ENCODE results near the gene NTN1. TPM values are rescaled to one million over a fixed set of nuclear protein-coding genes. Genes with fewer than 3 reads are reported as not detected.
A peak's percentile ranks its signal among the peaks of the same experiment; 100 is the strongest.

Gene NTN1
- total RNA-seq, 2 donors from 2014 or later = 3.6 to 4.0 TPM

GRCh38 chr17:9001559-9001958, 19.8 kb upstream of the NTN1 start:
- ATAC-seq (peak; percentile 36), DNase-seq (no peak)
- no peaks in the 10 kb centered on the region for H3K36me3 ChIP-seq (replicated peaks in 1 of 2; ENCODE audit: insufficient read depth in 1 of 2, low read depth in 2 of 2)
- intact Hi-C loops (cut with DNase I) = no loop called here
- H3K4me3 ChIP-seq = no peak overlapping the region
- peak overlapping the region in 3 of 4 donors; percentile 18 to 58 (median 40) for H3K27ac ChIP-seq
- no peaks in the 10 kb centered on the region for H3K9me3 ChIP-seq
- peaks cover 0 to 12% of the 10 kb centered on the region in 2 donors for H3K27me3 ChIP-seq
- H3K4me1 ChIP-seq = peaks cover 15% of the 10 kb centered on the region
- 51 to 59% methylated on average over 3 of the region's 3 CpGs for WGBS, 2 donors
- TF ChIP-seq, protein P1, sequence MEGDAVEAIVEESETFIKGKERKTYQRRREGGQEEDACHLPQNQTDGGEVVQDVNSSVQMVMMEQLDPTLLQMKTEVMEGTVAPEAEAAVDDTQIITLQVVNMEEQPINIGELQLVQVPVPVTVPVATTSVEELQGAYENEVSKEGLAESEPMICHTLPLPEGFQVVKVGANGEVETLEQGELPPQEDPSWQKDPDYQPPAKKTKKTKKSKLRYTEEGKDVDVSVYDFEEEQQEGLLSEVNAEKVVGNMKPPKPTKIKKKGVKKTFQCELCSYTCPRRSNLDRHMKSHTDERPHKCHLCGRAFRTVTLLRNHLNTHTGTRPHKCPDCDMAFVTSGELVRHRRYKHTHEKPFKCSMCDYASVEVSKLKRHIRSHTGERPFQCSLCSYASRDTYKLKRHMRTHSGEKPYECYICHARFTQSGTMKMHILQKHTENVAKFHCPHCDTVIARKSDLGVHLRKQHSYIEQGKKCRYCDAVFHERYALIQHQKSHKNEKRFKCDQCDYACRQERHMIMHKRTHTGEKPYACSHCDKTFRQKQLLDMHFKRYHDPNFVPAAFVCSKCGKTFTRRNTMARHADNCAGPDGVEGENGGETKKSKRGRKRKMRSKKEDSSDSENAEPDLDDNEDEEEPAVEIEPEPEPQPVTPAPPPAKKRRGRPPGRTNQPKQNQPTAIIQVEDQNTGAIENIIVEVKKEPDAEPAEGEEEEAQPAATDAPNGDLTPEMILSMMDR (IDR thresholded peaks at IDR 0.05) = no peak
- TF ChIP-seq POLR2A (IDR thresholded peaks at IDR 0.05) = no peak

GRCh38 chr17:9002227-9002605, 19.1 kb upstream of the NTN1 start:
- Histone ChIP-seq H3K27me3 (peaks cover 0 to 12% of the 10 kb centered on the region in 2 donors), H3K36me3 (replicated peaks in 1 of 2; ENCODE audit: insufficient read depth in 1 of 2, low read depth in 2 of 2) (no peaks in the 10 kb centered on the region), H3K27ac (peak overlapping the region in 3 of 4 donors; percentile 6 to 58 (median 40)), H3K9me3 (no peaks in the 10 kb centered on the region), H3K4me3 (no peak overlapping the region), H3K4me1 (peaks cover 15% of the 10 kb centered on the region)
- DNase-seq (no peak), ATAC-seq (no peak)
- intact Hi-C loops (cut with DNase I) = no loop called here
- TF ChIP-seq, protein P1 (IDR thresholded peaks at IDR 0.05) = no peak
- no peak for TF ChIP-seq POLR2A (IDR thresholded peaks at IDR 0.05)
- WGBS, 2 donors = 28 to 43% methylated on average over 7 to 15 of the region's 15 CpGs

DNA sequence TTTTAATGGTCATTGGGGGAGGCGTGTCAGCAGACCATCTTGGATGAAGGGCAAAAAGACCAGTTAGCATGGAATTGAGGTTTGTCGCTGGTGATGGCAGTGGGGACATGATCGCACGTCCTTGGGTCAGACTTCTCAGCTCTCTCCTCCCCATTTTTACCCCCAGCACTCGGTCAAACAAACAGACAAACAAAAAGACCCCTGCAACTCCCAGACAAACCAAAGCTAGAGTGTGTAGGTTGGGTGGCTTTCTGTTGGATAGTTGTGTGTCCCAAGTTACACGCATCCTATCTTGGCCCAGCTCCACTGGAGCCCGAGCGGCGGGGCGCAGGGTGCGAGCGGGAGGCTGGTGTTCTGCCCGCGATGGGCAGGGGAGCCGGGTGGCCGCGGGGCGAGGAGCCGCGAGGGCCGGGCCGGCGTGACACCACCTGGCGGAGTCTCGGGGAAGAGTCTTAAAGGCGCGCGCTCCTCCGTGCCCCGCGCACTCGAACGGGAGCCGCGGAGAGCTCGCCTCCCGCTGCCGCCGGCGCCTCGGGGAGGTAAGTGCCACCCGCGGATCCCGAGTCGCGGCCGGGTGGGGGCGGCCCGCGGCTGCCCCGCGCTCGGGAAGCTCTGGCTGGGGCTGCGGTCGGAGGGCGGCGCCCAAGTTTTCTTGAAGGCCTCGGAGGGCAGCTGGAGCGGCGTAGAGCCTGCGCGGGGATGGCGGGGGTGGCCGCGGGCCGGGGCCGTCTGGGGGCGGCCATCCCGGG, 18.5 kb upstream of the NTN1 start:
- WGBS, 2 donors = 6 to 33% methylated on average over 5 to 24 of the region's 69 CpGs
- peaks cover 15% of the 10 kb centered on the region for H3K4me1 ChIP-seq
- TF ChIP-seq, protein P1 (IDR thresholded peaks at IDR 0.05) = peak in 4 of 7 experiments; percentile 15 to 41 (median 26)
- peak in 1 of 3 donors; percentile 9 for TF ChIP-seq POLR2A (IDR thresholded peaks at IDR 0.05)

DNA sequence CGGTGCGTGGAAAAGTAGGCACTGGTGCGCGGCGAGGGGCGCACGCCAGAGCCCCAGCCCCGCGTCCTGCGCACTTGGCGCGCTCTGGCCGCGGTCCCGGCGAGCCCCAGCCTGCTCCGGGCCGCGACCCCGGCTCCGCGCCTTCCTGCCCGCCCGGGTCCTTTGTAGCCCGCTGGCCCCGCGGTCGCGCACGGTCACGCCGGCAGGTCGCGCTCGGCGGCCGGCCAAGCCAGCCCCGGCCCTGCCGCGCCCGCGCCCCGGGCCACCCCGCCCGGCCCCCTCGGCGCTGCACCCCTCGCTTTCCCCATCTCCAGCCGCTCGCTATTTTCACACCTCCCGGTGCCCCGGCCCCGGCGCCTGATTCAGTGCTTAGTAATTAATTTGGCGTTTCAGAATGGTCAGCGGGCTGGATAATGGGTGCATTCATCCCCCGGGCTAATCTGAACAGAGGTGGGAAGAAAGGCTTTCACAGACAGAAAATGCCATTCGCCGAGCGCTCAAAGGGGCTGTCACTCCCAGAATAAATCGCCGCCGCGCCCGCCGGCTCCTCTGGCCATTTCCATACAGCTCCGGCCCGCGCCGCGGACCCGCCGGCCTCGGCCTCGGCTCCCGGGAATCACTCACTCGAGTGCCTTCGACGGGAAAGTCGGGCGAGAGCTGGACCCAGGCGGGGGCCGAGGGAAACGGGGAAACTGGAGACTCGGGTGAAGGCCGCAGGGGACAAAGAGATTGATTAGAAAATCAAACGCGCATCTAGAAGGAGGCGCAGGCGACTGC, 17.8 kb upstream of the NTN1 start:
- Histone ChIP-seq H3K27me3 (peaks cover 0 to 12% of the 10 kb centered on the region in 2 donors), H3K4me1 (peaks cover 15% of the 10 kb centered on the region), H3K4me3 (no peak overlapping the region), H3K36me3 (replicated peaks in 1 of 2; ENCODE audit: insufficient read depth in 1 of 2, low read depth in 2 of 2) (no peaks in the 10 kb centered on the region), H3K27ac (no peak overlapping the region), H3K9me3 (no peaks in the 10 kb centered on the region)
- TF ChIP-seq, protein P1 (IDR thresholded peaks at IDR 0.05) = no peak
- TF ChIP-seq POLR2A (IDR thresholded peaks at IDR 0.05) = no peak
- intact Hi-C loops (cut with DNase I) = no loop called here
- peak in 1 of 4 donors; percentile 13 for DNase-seq
- WGBS, 2 donors = 1 to 6% methylated on average over 18 to 73 of the region's 90 CpGs
- peak; percentile 44 for ATAC-seq

More for the DNA sequence above, 18.5 kb upstream of the NTN1 start:
- H3K4me3 ChIP-seq = no peak overlapping the region
- H3K9me3 ChIP-seq = no peaks in the 10 kb centered on the region
- H3K27me3 ChIP-seq = peaks cover 0 to 12% of the 10 kb centered on the region in 2 donors
- intact Hi-C loops (cut with DNase I) = no loop called here
- H3K36me3 ChIP-seq (replicated peaks in 1 of 2; ENCODE audit: insufficient read depth in 1 of 2, low read depth in 2 of 2) = no peaks in the 10 kb centered on the region
- DNase-seq (peak in 3 of 4 donors; percentile 32 to 48 (median 34)), ATAC-seq (peak; percentile 56)
- peak overlapping the region in 3 of 4 donors; percentile 6 to 58 (median 17) for H3K27ac ChIP-seq
